ENCODE results near the gene CDC42BPB. TPM values are rescaled to one million over a fixed set of nuclear protein-coding genes. Genes with fewer than 3 reads are reported as not detected.
A peak's percentile ranks its signal among the peaks of the same experiment; 100 is the strongest.
"Not testable (repeated sequence)": the region's sequence is repeated elsewhere in the genome, so short reads cannot be mapped to it uniquely, and the experiment has no call there.

CDC42BPB gene
- total RNA-seq, 6 experiments from 2014 or later: 73.7 to 85.1 (median 79.9) TPM

- H3K36me3 Mint-ChIP-seq (ENCODE audit: low read depth): 0 out of 2 replicates have a peak, but pooled peaks cover 5% of the 10 kb centered on the region
- no peak overlapping the region for H3K27ac Mint-ChIP-seq
- DNase-seq: no peak
- no peaks in the 10 kb centered on the region for H3K9me3 Mint-ChIP-seq
- H3K4me3 Mint-ChIP-seq: no peak overlapping the region
- H3K27me3 Mint-ChIP-seq (ENCODE audit: insufficient read depth): peaks cover 29% of the 10 kb centered on the region
- H3K4me1 Mint-ChIP-seq (ENCODE audit: low read depth): no peaks in the 10 kb centered on the region
- TF ChIP-seq CTCF (IDR thresholded peaks at IDR 0.05): no peak
Observed at GRCh38 chr14:102927878-102928411, 129.4 kb downstream of the CDC42BPB start.

GRCh38 chr14:102927346-102927877, 129.9 kb downstream of the CDC42BPB start:
- Mint-ChIP-seq H3K27ac (no peak overlapping the region), H3K4me1 (ENCODE audit: low read depth) (no peaks in the 10 kb centered on the region), H3K4me3 (no peak overlapping the region), H3K9me3 (no peaks in the 10 kb centered on the region), H3K27me3 (ENCODE audit: insufficient read depth) (peaks cover 29% of the 10 kb centered on the region), H3K36me3 (ENCODE audit: low read depth) (0 out of 2 replicates have a peak, but pooled peaks cover 5% of the 10 kb centered on the region)
- no peak for TF ChIP-seq CTCF (IDR thresholded peaks at IDR 0.05)
- no peak for DNase-seq

- not testable (repeated sequence) for H3K9me3 Mint-ChIP-seq; H3K27ac Mint-ChIP-seq; H3K4me1 Mint-ChIP-seq (ENCODE audit: low read depth); DNase-seq; H3K4me3 Mint-ChIP-seq; H3K36me3 Mint-ChIP-seq (ENCODE audit: low read depth)
- peaks cover 26% of the 10 kb centered on the region for H3K27me3 Mint-ChIP-seq (ENCODE audit: insufficient read depth)
Observed at GRCh38 chr14:102926840-102927239, 130.5 kb downstream of the CDC42BPB start.

- Mint-ChIP-seq H3K4me1 (ENCODE audit: low read depth) (no peaks in the 10 kb centered on the region), H3K27ac (no peak overlapping the region), H3K36me3 (ENCODE audit: low read depth) (no peaks in the 10 kb centered on the region), H3K27me3 (ENCODE audit: insufficient read depth) (peaks cover 23% of the 10 kb centered on the region), H3K4me3 (no peak overlapping the region), H3K9me3 (no peaks in the 10 kb centered on the region)
- DNase-seq: no peak
- no peak for TF ChIP-seq CTCF (IDR thresholded peaks at IDR 0.05)
Observed at GRCh38 chr14:102926104-102926503, 131.2 kb downstream of the CDC42BPB start.

- no peak for DNase-seq
- no peaks in the 10 kb centered on the region for H3K4me1 Mint-ChIP-seq (ENCODE audit: low read depth)
- no peaks in the 10 kb centered on the region for H3K9me3 Mint-ChIP-seq
- H3K27ac Mint-ChIP-seq: no peak overlapping the region
- no peak for TF ChIP-seq CTCF (IDR thresholded peaks at IDR 0.05)
- no peak overlapping the region for H3K4me3 Mint-ChIP-seq
- H3K27me3 Mint-ChIP-seq (ENCODE audit: insufficient read depth): peaks cover 19% of the 10 kb centered on the region
- no peaks in the 10 kb centered on the region for H3K36me3 Mint-ChIP-seq (ENCODE audit: low read depth)
Observed at GRCh38 chr14:102925646-102926045, 131.7 kb downstream of the CDC42BPB start.

- H3K9me3 Mint-ChIP-seq: no peaks in the 10 kb centered on the region
- H3K4me1 Mint-ChIP-seq (ENCODE audit: low read depth): no peaks in the 10 kb centered on the region
- no peak for DNase-seq
- peaks cover 18% of the 10 kb centered on the region for H3K27me3 Mint-ChIP-seq (ENCODE audit: insufficient read depth)
- no peak overlapping the region for H3K27ac Mint-ChIP-seq
- peak; percentile 38; the same call in 1 of the 2 replicates for TF ChIP-seq CTCF (IDR thresholded peaks at IDR 0.05)
- H3K4me3 Mint-ChIP-seq: no peak overlapping the region
- H3K36me3 Mint-ChIP-seq (ENCODE audit: low read depth): no peaks in the 10 kb centered on the region
Observed at GRCh38 chr14:102924632-102925588, 132.4 kb downstream of the CDC42BPB start.

All from HFFc6 (cell line).